GM10847 (cell line): ENCODE data around the gene SETMAR.
A peak's percentile ranks its signal among the peaks of the same experiment; 100 is the strongest.

ENCODE experiments used
- POLR2A ChIP-seq: IDR thresholded peaks from 2 replicates; pipeline ENCODE4 v1.6.1; 2011; ENCODE audit not compliant: insufficient read length; ENCODE audit errors: extremely low read depth

SETMAR gene

DNA sequence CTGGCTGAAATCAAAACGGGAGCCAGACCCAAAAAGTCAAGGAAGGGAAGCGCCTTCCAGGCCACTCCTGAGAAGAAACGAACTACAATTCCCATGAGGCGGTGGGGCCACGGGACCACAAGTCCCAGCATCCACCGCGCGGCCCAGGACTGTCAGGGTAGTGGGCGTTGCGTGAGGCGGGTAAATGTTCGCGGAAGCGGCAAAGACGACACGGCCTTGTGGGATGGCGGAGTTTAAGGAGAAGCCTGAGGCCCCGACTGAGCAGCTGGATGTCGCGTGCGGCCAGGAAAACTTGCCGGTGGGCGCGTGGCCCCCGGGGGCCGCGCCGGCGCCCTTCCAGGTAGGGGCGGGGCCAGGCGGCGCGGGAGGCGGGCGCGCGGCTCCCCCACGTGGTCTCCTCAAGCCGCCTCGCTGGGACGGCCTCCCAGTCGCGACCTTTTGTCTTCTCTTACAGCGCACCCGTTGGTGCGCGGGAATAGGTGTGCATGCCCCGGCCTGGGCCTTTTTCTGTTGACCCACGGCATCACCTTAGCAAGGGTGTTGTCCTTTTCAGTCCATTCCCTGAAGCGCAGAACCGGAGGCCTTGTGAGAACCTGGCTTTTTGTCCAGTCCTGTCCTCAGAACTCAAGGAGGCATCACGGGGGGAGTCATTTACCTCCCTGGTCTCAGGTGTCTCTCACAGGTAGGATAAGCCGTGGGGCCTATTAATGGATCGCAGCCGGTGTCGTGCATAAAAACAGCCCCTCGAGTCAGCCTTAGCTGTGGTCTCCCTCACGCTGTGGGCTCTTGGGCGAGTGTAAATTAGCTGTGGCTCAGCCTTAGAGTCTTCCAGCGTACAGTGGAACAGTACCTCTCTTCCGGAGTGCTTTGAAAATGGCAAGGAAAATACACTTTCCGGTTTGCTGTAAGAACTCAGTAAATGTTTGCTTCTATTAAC, at the start of gene SETMAR:
SETMAR (plus strand) TSS at position 183 of the 937 bp plus-strand sequence; CDS start at position 185, 2 bp downstream.
- peak; percentile 74 for TF ChIP-seq POLR2A

DNA sequence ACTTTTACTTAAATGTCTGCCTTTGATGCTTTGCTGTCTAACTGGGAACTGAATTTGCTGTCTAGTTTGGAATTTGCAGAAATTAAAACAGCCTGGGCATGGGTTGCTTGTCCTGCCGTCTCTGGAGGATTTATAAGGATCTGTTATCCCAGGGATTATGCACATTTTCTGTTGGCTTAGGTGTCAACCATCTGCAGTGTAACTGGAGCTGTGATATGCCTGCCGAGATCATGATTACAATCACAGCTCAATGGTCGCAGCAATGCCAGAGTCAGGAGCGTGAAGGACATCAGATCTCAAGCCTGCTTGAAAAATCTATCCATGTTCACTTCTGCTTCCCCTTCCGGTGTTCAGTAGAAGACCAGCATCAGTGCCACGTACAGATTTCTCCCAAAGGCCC, 41.8 kb upstream of the SETMAR start:
- TF ChIP-seq POLR2A = no peak

DNA sequence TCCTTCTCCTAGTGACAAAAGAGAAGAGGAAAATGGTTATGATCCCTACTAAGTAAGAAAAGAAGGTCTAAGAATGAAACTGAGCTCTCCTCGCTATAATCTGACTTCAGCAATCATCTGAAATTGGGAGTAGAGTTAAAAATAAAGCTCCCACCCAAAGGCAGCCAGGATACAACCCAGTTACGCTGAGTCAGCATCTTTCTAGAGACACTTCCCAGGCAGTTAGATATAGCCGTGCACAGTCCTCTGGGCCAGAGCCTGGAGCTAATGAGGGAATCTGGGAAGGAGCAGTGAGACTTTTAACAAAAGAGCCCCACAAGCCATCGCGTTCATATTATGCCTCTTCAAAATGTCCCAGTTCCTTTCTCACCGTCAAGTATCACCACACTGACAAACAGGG, 39.1 kb upstream of the SETMAR start:
- TF ChIP-seq POLR2A = no peak

DNA sequence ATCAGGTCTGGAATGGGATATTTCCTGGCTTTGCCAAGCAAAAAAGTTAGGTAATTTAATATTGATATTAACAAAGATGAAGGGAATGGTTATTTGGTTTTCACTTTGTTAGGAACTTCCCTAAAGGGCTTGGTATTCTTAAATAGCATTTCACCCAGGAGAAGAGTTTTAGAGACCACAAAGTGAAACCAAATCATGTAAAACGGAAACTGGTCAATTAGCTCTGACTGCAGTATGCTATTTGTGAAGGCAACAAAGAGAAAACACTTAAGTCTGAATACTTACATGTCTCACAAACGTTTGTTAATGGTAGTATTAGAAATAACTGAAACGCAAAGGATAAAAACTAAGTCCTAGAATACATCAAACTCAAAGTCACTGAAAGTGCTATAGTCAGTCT, 32.4 kb upstream of the SETMAR start:
- no peak for TF ChIP-seq POLR2A

DNA sequence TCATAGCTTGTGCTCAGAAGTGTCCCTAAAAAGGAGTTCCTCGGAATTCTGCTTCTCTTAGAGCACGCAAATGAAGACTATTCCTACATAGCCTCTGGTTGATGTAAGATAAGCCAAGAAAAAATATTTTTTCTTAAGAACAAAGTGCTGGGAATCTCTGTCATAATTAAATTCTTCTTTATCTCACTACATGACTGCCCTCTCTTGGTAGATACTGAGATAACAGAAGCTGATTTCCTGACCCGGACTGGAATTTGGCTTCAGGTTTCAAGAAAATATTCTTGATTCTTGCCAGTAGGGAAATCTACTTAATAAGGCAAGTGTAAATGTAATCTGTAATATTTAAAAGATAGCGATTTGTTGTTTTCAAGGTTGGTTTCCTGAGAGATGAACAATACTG, 31.3 kb upstream of the SETMAR start:
- TF ChIP-seq POLR2A = no peak

DNA sequence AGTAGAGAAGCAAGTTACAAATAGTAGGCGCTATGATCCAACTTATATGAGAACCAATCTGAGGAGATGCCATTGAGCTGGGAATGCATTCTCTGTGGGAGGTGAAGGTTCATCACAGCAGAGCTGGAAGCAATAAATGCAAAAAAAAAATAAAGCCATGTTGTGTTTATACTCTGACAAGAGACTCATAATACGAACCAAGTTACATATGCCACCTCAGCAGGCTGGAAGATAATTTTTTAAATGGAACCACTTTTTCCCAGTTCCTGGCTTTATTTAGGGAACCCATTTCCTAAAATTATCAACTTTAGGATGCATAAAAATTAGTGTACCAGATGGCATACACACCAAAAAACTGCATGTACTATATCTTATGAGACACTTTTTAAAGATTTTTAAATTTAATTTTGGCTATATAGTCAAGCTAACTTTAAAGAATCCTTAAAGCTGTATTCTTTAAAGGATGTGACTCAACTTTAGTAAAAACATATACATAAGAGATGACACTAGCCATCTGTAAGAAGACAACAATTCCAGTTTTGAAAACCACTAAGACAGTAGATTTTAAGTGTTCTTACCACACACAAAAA, 23.6 kb upstream of the SETMAR start:
- TF ChIP-seq POLR2A = no peak

DNA sequence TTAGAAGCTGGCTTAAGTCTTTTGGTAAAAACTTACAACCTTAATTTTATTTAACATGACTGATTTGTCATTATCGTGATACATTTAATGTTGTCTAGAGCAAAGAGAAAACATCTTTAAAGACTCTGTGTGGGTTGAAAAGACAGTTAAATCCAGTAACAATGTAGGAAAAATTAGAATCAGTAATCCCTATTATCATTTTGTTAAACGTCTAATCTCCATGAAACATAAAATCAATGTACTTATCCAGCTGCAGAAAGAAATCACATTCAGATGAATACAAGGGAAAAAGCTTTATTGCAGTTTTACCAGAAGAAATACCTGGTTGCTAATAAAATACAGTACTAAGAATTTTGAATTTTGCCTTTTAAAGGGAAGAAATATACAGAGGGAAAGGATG, 21.2 kb upstream of the SETMAR start:
- no peak for TF ChIP-seq POLR2A

DNA sequence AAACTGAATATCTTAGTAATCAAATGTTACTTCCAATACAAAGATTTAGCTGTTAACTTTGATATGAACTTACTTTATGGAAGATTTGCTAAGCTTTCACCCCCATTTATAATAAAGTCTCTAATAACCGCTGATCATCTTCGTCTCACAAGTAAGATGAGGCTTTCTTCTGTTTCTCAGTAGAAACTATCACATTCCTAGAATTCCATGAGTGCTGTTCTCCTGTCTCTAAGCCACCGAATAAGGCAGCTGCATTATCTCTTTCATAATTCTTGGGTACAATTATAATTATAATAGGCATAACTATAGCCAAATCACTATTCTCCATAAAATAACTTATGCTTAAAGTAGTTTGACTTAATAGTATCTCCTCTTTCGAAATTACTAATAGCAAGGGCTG, 18.3 kb upstream of the SETMAR start:
- no peak for TF ChIP-seq POLR2A

DNA sequence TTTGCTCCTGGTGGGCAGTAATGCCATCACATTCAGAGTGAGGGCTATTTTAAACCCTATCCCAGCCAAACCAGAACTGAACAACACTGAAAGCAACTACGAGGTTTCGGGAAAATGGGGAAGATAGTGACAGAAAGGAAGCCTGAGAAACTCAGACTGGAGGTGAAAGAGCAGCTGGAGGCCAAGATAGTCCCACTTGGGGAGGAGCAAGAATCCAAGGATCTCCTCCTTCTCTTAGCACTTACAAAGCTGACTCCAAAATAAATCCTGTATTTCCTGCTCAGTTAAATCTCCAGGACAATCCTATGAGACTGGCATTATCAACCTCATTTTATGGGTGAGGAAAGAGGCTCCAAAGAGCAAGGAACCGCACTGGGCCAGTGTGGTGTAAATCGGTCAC, 14.1 kb upstream of the SETMAR start:
- TF ChIP-seq POLR2A = no peak

DNA sequence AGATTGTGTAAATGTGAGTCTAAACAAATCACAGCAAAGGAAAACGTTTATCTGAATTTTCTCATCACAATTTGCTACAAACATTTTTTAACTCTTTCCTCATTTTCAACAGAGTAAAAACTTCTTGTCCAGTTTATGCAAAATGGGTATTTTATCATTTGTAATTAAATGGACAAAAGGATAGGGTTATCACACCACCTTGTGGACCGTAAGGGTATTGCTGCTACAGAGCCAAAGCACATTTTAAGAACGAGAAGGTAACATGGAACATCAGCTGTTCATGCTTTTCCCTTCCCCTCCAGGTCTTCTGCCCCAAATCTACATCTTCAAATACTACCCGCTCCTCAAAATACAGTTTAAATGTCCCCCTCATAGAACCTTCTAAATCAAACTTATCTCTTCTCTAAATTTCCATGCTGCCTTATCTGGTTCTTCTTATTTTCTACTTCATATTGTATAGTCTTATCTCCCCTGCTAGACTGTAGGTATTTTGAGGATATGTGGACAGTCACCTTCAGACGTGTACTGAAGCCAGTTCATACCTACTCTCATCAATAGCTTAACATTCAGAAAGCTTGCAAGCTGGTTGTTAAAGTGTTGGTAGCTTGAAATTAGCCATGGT, 12.8 kb upstream of the SETMAR start:
- no peak for TF ChIP-seq POLR2A

DNA sequence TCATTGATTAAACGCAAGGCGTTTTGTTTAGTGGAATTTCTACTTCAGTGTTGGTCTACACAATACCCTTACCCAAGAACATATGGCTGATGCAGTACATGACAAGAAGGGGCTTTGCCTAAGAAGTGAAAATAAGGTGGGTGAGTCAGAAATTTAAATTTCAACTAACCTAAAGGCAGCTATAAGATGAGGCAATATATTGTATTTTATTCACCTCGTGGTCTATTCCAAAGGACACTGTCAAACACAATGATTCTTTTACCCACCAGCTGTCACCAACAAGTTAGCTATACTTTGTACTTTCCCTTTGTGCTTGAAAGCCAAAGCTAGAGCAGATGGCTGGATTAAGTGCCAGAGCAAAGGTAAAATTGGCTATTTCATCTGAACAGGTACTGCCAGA, 10.9 kb upstream of the SETMAR start:
- no peak for TF ChIP-seq POLR2A

DNA sequence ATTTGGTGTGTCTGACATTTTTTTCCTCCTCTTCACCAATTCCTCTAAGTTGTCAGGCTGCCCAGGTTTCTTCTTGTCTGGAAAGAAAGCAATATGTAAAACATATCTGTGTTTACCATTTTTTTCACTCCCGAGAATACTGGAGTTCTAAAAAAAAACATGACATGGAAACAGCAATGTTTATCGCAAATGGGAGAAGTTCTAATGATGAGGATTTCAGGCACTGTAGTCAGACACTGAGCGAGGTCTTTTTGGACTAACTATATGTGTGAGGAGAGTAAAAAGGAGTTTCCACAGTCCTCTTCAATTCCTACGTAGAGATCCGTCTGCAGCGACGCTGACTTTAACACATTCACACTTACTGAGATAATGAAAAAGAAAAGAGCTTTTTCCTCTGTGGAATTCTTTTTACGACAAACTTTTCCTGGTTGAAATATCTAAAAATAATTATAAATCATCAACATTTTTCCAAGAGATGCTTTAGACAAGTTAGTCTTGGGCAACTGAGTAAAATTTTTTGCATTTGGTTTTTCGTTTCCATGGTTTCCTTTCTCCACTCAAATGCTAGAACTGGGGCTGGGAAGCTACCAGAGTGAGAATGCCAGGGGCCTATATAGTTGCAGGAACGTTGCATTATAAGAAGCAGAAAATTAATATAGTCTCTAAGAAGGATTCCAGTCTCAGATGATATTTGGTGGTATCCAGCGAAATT, 8.4 kb upstream of the SETMAR start:
- TF ChIP-seq POLR2A = no peak

DNA sequence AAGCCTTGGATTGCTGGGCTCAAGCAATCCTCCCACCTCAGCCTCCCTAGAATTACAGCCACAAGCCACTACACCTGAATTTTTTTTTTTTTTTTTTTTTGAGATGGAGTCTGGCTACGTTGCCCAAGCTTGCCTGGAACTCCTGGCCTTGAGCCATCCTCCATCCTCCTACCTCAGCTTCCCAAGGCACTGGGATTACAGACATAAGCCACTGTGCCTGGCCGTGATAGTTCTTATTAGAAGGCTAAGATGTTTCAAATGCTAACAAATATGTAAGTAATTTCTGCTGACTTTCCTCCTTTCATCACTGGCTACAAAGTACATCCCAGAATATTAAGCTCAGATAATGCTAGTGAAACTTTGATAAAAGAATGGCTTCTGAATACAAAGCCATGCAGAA, 5.7 kb upstream of the SETMAR start:
- no peak for TF ChIP-seq POLR2A

DNA sequence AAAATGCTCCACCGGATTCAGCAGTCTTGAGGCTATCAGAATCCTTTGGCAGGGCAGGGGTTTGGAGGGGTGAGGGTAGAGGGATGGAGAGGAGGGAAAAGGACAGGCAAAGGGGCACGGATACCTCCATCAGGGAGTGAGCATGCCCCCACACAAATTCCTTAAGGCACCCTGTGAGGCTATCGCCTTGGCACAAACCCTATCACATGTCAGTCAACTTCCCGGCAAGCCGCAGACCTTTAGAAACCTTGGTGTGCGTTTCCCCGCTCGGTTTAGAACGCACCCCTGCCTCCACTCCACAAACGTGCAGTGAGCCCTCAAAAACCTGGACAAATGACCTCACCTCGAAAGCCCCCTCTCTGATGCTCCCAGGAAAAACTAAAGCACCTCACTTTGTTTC, 422 bp upstream of the SETMAR start:
- TF ChIP-seq POLR2A = no peak

DNA sequence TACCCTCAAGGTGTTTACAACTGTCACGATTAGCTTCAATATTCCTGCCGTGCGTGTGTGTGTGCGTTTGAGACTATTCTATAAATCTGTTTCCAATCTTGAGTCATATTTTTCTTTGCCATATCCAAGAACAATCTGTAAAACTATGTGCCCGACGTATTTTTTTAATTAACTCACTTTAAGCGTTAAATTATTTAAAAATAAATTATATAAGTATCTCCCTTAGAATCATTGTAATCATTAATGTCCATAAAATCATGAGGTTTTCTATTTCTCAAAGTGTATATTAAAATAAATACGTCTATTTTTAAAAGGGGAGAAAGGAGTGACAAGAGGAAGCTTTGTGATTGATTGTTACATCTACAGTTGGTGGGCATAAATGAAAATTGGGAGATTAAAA, 2.9 kb downstream of the SETMAR start:
- TF ChIP-seq POLR2A = no peak
